Activated CD8-positive, alpha-beta memory T cell treated with anti-CD3 and anti-CD28 coated beads, Interleukin-2, amount 10 ng/mL, durations not matched to agents 7 days and 5 days (primary cell): ENCODE results near the gene PANX1. TPM values are rescaled to one million over a fixed set of nuclear protein-coding genes. Genes with fewer than 3 reads are reported as not detected.

Experiments
- ATAC-seq: fragments of 150-1000 bp; cut with Tn5 transposase; one replicate; pipeline ENCODE4 v1.10.0; 2021; ENCODE audit warnings: moderate library complexity
- CTCF ChIA-PET: fragments of 350-600 bp; sonication (Branson Sonifier 250); formaldehyde crosslinking; loops from one replicate; lab custom pipeline; 2021; ENCODE audit warnings: antibody characterized with exemption; lab: Charles Lee
- DNase-seq: peaks from one replicate; pipeline ENCODE4 v3.0.0-alpha.2; 2020
- H3K27ac Mint-ChIP-seq: one replicate; pipeline ENCODE4 v1.8.0; 2021; ENCODE audit warnings: mild to moderate bottlenecking, mixed read lengths
- H3K27me3 Mint-ChIP-seq: one replicate; pipeline ENCODE4 v1.8.0; 2021; ENCODE audit warnings: mixed read lengths
- H3K36me3 Mint-ChIP-seq: one replicate; pipeline ENCODE4 v1.8.0; 2021; ENCODE audit warnings: mild to moderate bottlenecking, mixed read lengths
- H3K4me1 Mint-ChIP-seq: one replicate; pipeline ENCODE4 v1.8.0; 2021; ENCODE audit warnings: mixed read lengths
- H3K4me3 Mint-ChIP-seq: one replicate; pipeline ENCODE4 v1.8.0; 2021; ENCODE audit warnings: mild to moderate bottlenecking, moderate library complexity, mixed read lengths
- H3K9me3 Mint-ChIP-seq: one replicate; pipeline ENCODE4 v1.8.0; 2022; ENCODE audit warnings: low read depth, mixed read lengths
- total RNA-seq, 2 experiments: library from RNA; stranded (reverse); gene quantifications; one replicate each; pipeline ENCODE4 v1.2.3, GENCODE V29; 2021

PANX1 gene
- total RNA-seq, 2 experiments from 2014 or later, result 9.4 to 13.0 TPM

DNA sequence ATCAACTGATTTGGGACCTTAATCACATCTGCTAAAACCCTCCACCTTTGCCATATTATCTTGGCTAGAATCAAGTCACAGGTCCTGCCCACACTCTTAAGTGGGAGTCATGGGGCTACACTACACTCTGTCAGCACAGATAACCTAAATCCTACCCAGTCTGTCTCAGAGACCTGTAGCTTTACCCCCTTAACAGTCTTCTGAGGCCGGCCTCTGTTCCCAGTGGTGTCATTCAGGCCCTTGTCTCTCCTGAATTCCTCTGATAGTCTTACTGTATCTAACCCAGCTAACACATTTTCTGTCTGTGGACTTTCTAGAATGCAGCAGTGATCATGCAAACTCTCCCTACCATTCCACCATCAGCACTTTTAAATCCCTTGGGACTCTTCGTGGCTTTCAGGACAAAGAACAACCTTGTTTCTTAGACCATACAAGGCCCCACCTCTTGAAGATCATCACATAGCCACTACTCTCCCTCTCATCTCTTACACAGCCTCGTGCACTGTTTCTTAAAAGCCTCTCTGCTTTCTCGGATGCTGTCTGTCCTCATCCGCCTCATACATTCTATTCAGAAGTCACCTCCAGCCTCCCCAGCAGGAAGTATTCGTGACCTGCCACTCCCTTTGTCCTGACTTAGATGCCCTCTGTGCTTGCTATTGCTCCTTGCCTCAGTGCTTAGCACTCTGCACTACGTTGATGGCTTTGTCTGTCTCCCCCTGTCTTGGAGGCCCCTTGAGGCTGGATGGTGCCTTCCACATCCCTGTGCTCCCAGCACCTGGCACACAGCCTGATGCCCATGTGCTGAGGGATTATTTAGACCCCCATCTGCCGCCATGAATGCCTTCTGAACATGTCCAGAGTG, 57.9 kb downstream of the PANX1 start:
- CTCF ChIA-PET, result no interaction called here
- no peak for DNase-seq
- Mint-ChIP-seq H3K4me3 (no peak overlapping the region), H3K27ac (no peak overlapping the region), H3K27me3 (no peaks in the 10 kb centered on the region), H3K36me3 (no peaks in the 10 kb centered on the region), H3K4me1 (no peaks in the 10 kb centered on the region), H3K9me3 (no peaks in the 10 kb centered on the region)
- ATAC-seq, result no peak

DNA sequence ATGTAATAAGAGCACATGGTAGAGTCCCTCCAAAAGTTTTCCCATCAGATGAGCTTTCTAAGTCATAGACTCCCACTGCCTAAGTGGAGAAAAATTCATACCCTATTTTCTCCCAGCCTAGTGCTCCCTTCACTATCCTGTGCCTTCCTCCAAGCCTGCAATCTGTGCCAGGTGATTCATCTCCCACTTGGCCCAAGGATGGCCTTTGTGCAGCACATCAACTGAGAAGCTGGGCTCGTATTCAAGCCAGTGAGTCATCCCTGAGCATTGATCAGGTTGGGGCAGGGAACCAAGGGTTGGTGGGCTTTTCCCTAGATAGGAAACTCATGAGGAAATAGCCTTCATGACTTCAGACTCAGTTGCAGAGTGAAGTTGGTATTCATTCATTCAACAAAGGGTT, 64.6 kb downstream of the PANX1 start:
- Mint-ChIP-seq H3K27ac (no peak overlapping the region), H3K36me3 (no peaks in the 10 kb centered on the region), H3K9me3 (no peaks in the 10 kb centered on the region), H3K4me1 (no peaks in the 10 kb centered on the region), H3K27me3 (no peaks in the 10 kb centered on the region), H3K4me3 (no peak overlapping the region)
- DNase-seq (no peak), ATAC-seq (no peak)
- CTCF ChIA-PET, result no interaction called here

DNA sequence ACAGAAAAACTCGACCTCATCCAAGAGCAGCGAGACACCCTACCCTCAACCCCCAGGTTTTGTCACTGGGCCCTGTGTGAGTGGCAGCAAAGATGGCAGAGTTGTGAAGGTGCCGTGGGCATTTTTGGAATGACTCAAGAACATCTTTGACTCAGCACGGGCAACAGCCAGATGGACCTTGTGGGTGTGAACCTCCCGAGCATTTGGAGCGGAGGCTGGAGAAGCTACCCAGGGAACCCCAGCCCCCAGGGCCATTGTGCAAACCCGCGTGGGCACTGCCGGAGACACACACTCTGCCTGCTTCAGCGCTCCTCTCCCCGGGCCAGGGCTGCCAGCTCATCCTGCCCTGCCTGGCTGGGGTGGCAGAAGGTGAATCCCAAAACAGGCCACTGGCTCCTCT, 66.1 kb downstream of the PANX1 start:
- H3K4me1 Mint-ChIP-seq, result no peaks in the 10 kb centered on the region
- ATAC-seq (no peak), DNase-seq (no peak)
- no peaks in the 10 kb centered on the region for H3K27me3 Mint-ChIP-seq
- H3K36me3 Mint-ChIP-seq, result no peaks in the 10 kb centered on the region
- CTCF ChIA-PET, result no interaction called here
- no peak overlapping the region for H3K4me3 Mint-ChIP-seq
- H3K9me3 Mint-ChIP-seq, result no peaks in the 10 kb centered on the region
- no peak overlapping the region for H3K27ac Mint-ChIP-seq

DNA sequence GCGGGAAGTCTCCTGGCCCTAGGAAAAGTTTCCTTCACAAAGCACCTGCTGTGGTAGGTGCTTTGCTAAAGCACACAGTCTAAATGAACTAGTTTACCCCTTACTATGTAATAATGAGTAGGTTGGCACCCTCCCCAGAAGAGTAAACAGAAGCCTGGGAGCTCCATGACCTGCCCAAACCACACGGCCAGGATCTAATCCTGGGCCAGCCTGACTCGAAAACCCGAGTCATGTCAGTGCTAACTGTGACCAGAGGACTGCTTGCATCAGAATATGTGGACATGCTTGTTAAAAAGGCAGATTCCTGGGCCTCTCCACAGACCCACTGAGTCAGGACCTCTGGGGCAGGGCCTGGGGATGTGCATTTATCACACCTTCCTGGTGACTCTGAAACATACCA, 67.7 kb downstream of the PANX1 start:
- Mint-ChIP-seq H3K27ac (no peak overlapping the region), H3K36me3 (no peaks in the 10 kb centered on the region), H3K9me3 (no peaks in the 10 kb centered on the region), H3K4me3 (no peak overlapping the region), H3K27me3 (no peaks in the 10 kb centered on the region), H3K4me1 (no peaks in the 10 kb centered on the region)
- ATAC-seq (no peak), DNase-seq (no peak)
- CTCF ChIA-PET, result no interaction called here

DNA sequence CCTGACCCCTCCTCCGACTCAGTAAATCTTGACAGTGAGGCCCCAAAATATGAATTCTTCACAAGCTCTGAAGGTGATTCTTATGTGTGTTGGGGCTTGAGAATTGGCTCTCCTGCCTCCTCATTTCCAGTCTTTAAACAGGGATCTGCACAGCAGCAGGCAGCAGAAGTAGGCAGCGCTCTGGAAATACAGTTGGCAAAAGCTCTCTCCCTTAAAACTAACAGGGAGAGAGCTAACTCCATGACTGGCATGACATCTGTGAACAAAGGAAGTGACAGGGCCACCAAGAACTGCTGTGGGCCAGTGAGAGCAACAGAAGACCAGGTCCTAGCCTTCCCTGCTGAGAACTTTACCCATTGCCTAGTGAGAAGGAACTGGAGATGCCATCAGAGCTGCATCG, 70.1 kb downstream of the PANX1 start:
- Mint-ChIP-seq H3K4me1 (no peaks in the 10 kb centered on the region), H3K4me3 (no peak overlapping the region), H3K27ac (no peak overlapping the region), H3K9me3 (no peaks in the 10 kb centered on the region), H3K27me3 (peaks cover 3% of the 10 kb centered on the region), H3K36me3 (no peaks in the 10 kb centered on the region)
- DNase-seq, result no peak
- ATAC-seq, result no peak
- CTCF ChIA-PET, result interaction anchor here (1.6 kb wide), 1 partner anchor 14 kb away, joined by 6 read pairs; no protein-coding TSS in a partner anchor

DNA sequence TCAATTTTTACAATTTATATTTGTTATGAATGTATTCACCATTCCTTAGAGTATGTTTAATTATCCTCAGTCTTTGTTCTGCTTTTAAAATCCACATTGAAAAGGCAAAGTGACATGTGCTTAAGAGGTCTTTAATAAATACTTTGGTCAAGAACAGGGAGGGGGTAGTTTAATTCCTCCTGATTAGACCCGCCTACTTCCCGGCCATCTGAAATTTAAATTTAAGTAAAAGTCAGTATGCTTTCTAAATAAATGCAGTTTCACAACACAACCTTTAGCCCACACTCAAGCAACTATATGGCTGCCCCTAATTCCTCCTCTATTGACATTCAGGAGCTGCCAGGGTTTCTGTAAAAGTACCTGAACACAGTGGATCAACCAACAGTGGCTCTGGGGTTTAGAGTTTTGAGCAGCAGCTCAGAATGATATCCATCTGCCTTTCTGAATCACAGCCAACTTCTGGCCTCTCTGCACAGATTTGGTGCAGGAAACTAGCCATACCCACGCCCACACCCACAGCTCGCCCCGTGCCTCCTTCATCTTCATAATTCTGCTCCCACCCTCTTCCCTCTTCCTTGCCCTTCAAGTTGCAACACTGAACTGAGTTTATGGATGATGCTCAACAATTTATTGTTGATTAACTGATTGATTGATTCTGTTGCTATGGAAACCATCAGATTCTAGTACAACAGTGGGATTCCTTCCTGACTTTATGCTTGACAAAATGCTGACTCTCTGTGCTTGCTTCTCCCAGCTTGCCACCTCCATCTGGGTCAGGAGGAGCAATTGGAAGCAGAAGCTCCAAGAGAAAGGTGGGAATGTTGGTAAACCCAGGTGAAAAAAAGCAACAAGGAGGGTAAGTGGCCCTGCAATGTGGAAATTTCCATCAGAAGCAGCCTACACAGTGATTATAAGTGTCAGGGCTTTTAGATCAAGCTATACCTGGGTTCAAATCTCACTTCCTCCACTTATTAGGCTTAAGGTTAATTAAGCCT, 70.8 kb downstream of the PANX1 start:
- Mint-ChIP-seq H3K9me3 (no peaks in the 10 kb centered on the region), H3K27ac (no peak overlapping the region), H3K27me3 (peaks cover 3% of the 10 kb centered on the region), H3K36me3 (no peaks in the 10 kb centered on the region), H3K4me1 (no peaks in the 10 kb centered on the region), H3K4me3 (no peak overlapping the region)
- ATAC-seq (no peak), DNase-seq (no peak)
- CTCF ChIA-PET, result interaction anchor here (1.6 kb wide), 1 partner anchor 15 kb away, joined by 6 read pairs; no protein-coding TSS in a partner anchor

DNA sequence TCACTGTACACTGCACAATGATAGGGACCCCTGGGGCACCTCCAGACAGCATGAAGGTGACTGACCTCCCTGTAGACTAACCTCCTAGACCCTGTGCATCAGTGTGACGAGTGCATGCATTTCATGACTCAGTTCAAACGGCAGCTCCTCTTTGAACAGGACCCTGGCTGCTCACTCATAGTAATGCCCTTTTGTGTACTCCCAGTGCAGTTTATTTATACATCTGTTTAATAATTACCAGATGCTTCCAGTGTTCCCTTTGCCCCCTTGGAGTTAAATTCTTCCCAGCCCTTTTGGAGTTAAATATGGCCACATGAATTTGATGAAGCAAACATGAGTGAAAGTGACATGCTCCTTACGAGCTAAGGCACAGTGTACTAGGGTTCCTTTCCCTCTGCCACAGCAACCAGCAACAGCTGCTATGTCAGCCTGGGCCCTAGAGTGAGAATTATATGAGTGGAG, 72.4 kb downstream of the PANX1 start:
- Mint-ChIP-seq H3K9me3 (no peaks in the 10 kb centered on the region), H3K27me3 (peaks cover 8% of the 10 kb centered on the region), H3K4me1 (no peaks in the 10 kb centered on the region), H3K36me3 (no peaks in the 10 kb centered on the region), H3K4me3 (no peak overlapping the region), H3K27ac (no peak overlapping the region)
- CTCF ChIA-PET, result no interaction called here
- no peak for ATAC-seq
- no peak for DNase-seq

DNA sequence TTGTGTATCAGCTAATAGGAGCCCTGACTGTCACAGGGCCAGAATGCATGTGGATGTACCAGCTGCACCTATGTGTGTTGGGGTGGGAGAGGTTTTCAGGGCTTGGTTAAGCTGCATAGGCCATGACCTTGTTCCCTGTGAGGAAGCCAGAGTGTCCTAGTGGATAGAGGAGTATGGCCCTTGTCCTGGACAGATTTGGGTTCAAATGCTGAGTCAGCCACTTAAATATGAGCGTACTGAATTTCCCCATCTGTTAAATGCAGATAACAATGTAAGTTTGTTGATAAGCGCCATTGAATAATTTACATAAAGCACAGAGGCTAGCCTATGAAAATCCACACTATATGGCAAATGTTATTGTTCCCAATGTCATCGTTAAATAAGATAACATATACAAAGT, 74.4 kb downstream of the PANX1 start:
- Mint-ChIP-seq H3K36me3 (no peaks in the 10 kb centered on the region), H3K4me1 (no peaks in the 10 kb centered on the region), H3K4me3 (no peak overlapping the region), H3K27me3 (peaks cover 8% of the 10 kb centered on the region), H3K27ac (no peak overlapping the region), H3K9me3 (no peaks in the 10 kb centered on the region)
- ATAC-seq (no peak), DNase-seq (no peak)
- CTCF ChIA-PET, result no interaction called here

DNA sequence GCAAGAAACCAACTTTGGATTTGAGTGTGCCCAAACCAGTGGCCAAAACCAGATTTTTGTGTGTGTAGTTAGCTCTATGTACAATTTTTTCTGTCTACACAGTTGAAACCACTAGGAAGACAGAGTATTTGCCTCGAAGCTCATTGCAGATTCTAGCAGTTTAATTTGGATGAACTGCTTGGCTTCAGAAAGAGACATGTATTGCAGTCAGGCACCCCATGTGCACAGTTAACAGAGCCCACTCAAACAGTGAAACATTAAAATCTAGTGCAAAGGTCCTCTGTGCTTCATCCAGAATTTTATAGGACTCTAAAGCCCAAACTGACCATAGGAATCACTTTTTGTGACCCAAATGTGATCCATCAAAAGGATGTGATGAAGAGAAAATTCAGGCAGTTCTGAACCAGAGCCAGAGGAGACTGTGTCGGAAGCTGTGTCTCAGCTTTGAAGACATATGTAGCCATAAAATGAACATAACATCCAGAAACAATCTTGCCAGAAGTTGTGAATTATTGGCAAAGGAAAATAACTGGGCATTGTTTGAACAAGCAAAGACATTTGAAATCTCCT, 82.7 kb downstream of the PANX1 start:
- peaks cover 2% of the 10 kb centered on the region for H3K27me3 Mint-ChIP-seq
- CTCF ChIA-PET, result no interaction called here

DNA sequence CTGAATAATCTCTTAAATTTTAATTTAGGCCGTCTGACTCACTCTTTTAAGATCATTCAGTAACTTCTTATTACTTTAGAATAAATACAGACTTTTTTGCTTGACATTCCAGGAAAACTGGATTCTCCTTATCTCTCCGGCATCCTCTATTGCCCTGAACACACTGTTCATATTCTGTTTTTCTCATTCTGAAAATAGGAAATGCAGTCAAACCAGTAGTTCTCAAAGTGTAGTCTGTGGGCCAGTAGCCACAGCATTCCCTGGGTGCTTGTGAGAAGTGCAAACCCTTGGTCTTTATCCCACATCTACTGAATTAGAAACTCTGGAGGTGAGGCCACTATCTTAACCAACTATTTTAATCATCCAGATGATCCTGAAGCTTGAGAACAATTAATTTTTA, 84.3 kb downstream of the PANX1 start:
- H3K27me3 Mint-ChIP-seq, result peaks cover 2% of the 10 kb centered on the region
- H3K4me1 Mint-ChIP-seq, result no peaks in the 10 kb centered on the region

More for the DNA sequence above, 82.7 kb downstream of the PANX1 start:
- DNase-seq (no peak), ATAC-seq (no peak)
- Mint-ChIP-seq H3K4me1 (no peaks in the 10 kb centered on the region), H3K36me3 (no peaks in the 10 kb centered on the region), H3K9me3 (no peaks in the 10 kb centered on the region), H3K27ac (no peak overlapping the region), H3K4me3 (no peak overlapping the region)

DNA sequence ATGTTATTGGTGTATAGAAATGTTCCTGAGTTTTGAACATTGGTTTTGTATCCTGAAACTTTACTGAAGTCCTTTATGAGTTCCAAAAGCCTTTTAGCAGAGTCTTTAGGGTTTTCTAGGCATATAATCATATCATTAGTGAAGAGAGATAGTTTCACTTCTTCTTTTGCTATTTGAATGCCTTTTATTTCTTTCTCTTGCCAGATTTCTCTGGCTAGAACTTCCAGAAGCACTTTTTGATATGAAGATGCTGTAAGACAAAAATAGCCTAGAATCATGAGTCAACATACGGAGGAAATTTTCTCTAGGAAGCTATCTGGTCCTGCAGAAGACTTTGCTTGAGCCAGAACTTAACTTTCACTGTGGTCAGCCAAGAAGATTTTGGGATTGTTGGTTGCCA, 89.1 kb downstream of the PANX1 start:
- peaks cover 7% of the 10 kb centered on the region for H3K9me3 Mint-ChIP-seq
- CTCF ChIA-PET, result no interaction called here
- no peaks in the 10 kb centered on the region for H3K4me1 Mint-ChIP-seq
- DNase-seq, result no peak
- no peak overlapping the region for H3K4me3 Mint-ChIP-seq
- no peak for ATAC-seq
- no peak overlapping the region for H3K27ac Mint-ChIP-seq
- H3K27me3 Mint-ChIP-seq, result no peaks in the 10 kb centered on the region
- no peaks in the 10 kb centered on the region for H3K36me3 Mint-ChIP-seq

More for the DNA sequence above, 84.3 kb downstream of the PANX1 start:
- Mint-ChIP-seq H3K27ac (no peak overlapping the region), H3K36me3 (no peaks in the 10 kb centered on the region), H3K9me3 (no peaks in the 10 kb centered on the region), H3K4me3 (no peak overlapping the region)
- ATAC-seq (no peak), DNase-seq (no peak)
- CTCF ChIA-PET, result no interaction called here

DNA sequence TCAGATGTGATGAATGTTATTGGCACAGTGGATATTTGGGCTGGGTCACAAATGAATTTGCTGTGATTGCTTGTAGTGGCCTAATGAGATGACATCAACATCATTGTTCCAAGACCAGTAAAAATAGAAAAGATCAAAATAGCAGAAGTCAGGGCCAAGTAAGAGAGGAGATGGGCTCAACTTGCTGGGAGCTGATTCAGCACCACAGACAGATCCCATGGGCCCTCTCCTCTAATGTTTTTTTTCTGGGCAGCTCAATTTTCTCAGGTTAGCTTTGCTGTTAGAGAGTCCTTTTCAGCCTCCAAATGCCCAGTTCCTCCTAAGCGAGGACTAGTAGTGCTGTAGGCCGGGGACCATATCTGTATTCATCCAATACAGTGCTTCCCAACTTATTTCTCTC, 89.7 kb downstream of the PANX1 start:
- Mint-ChIP-seq H3K9me3 (peaks cover 7% of the 10 kb centered on the region), H3K27ac (no peak overlapping the region), H3K4me3 (no peak overlapping the region), H3K36me3 (no peaks in the 10 kb centered on the region), H3K4me1 (no peaks in the 10 kb centered on the region), H3K27me3 (no peaks in the 10 kb centered on the region)
- DNase-seq (no peak), ATAC-seq (no peak)
- CTCF ChIA-PET, result no interaction called here

DNA sequence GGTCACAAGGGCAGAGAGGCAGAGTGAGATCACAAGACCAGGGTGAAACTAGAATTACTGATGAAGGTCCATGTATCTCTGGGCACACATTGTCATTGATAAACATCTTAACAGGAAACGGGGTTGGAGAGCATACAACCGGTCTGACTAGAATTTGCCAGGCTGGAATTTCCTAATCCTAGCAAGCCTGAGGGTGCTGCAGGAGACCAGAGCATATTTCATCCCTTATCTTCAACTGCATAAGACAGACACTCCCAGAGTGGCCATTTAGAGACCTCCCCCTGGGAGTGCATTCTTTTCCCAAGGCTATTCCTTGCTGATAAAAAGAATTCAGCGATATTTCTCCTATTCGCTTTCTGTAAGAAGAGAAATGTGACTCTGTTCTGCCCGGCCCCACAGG, 91.1 kb downstream of the PANX1 start:
- CTCF ChIA-PET, result no interaction called here
- ATAC-seq (no peak), DNase-seq (no peak)
- Mint-ChIP-seq H3K27me3 (no peaks in the 10 kb centered on the region), H3K9me3 (peaks cover 7% of the 10 kb centered on the region), H3K36me3 (no peaks in the 10 kb centered on the region), H3K4me1 (no peaks in the 10 kb centered on the region), H3K4me3 (no peak overlapping the region), H3K27ac (no peak overlapping the region)
